Measurements from ENCODE around the gene ERAP2.
"Not testable (repeated sequence)": the region's sequence is repeated elsewhere in the genome, so short reads cannot be mapped to it uniquely, and the experiment has no call there.

ERAP2 gene

GRCh38 chr5:96926276-96926675, 50.0 kb downstream of the ERAP2 start:
- TF ChIP-seq, protein P1, sequence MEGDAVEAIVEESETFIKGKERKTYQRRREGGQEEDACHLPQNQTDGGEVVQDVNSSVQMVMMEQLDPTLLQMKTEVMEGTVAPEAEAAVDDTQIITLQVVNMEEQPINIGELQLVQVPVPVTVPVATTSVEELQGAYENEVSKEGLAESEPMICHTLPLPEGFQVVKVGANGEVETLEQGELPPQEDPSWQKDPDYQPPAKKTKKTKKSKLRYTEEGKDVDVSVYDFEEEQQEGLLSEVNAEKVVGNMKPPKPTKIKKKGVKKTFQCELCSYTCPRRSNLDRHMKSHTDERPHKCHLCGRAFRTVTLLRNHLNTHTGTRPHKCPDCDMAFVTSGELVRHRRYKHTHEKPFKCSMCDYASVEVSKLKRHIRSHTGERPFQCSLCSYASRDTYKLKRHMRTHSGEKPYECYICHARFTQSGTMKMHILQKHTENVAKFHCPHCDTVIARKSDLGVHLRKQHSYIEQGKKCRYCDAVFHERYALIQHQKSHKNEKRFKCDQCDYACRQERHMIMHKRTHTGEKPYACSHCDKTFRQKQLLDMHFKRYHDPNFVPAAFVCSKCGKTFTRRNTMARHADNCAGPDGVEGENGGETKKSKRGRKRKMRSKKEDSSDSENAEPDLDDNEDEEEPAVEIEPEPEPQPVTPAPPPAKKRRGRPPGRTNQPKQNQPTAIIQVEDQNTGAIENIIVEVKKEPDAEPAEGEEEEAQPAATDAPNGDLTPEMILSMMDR (IDR thresholded peaks at IDR 0.05; ENCODE audit: borderline replicate concordance, insufficient read depth, low read depth, low read length) = no peak
- H3K4me3 ChIP-seq (ENCODE audit: low read depth, low read length) = no peak overlapping the region

- H3K4me3 ChIP-seq (ENCODE audit: low read depth, low read length) = no peak overlapping the region
- TF ChIP-seq, protein P1 (IDR thresholded peaks at IDR 0.05; ENCODE audit: borderline replicate concordance, insufficient read depth, low read depth, low read length) = no peak
Measured at GRCh38 chr5:96927008-96927407, 50.7 kb downstream of the ERAP2 start.

DNA sequence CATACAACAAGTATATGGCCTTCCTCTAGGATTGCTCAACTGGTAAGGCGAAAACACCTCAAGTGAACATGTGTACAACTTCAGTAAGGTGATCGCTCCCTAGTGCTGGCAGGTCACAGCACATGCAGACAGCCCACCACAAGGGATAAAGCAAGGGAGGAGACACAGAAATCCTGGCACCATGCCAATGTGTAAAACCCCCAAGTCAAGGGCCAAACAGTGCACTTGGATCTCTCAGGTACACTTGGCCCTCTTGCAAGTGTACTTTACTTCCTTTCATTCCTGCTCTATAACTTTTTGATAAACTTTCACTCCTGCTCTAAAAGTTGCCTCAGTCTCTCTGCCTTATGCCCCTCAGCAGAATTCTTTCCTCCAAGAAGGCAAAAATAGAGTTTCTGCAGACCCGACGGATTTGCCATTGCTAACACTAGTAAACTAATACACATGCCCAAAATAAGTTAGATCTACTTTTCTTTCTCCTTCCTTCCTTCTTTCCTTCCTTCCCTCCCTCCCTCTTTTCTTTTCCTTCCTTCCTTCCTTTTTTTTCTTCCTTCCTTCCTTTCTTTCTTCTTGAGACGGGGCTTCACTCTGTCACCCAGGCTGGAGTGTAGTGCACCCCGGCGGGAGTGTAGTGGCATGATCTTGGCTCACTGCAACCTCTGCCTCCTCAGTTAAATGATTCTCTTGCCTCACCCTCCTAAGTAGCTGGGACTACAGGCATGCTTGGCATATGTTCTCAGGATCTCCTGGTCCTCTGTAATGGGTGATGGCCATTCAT, 52.8 kb downstream of the ERAP2 start:
- no peak overlapping the region for H3K4me3 ChIP-seq (ENCODE audit: low read depth, low read length)
- TF ChIP-seq, protein P1 (IDR thresholded peaks at IDR 0.05; ENCODE audit: borderline replicate concordance, insufficient read depth, low read depth, low read length) = no peak

DNA sequence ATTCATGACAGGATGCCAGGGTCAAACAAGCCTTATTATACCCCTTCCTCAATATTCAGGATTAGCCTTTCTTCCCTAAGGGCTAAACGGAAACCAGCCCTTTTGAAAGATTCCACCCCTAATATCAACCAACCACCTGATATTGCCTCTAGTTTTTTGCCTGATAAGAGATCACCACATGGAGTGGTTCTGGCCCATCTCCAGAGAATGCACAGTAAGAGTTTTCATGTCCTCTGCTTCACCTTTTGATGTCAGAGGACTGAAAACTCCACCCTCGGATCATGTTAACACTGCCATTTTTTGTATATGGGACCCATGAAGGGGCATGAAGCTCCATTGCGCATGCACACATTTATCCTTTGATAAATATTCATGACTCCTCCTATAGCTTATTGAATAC, 53.8 kb downstream of the ERAP2 start:
- TF ChIP-seq, protein P1 (IDR thresholded peaks at IDR 0.05; ENCODE audit: borderline replicate concordance, insufficient read depth, low read depth, low read length) = no peak
- no peak overlapping the region for H3K4me3 ChIP-seq (ENCODE audit: low read depth, low read length)

DNA sequence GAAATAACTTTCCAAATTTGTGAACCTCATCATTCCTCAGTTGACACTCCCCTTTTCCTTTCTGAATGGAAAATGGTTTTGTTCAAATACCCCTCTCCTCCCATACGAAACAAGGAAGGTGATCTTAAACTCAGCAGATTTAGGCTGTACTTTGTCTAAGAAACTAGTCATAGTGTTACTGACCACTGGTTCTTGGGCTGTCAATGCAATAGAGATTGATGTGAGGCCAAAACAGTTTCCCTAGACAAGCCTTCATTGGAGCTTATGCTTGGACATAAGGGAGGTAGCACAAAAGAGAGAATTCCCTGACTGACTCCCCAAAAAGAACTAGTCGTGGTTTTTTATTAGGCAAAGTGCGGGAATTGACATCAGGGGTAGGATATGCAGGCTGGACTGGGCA, 54.3 kb downstream of the ERAP2 start:
- H3K4me3 ChIP-seq (ENCODE audit: low read depth, low read length) = no peak overlapping the region
- TF ChIP-seq, protein P1 (IDR thresholded peaks at IDR 0.05; ENCODE audit: borderline replicate concordance, insufficient read depth, low read depth, low read length) = no peak

GRCh38 chr5:96931037-96931436, 54.7 kb downstream of the ERAP2 start:
- not testable (repeated sequence) for H3K4me3 ChIP-seq (ENCODE audit: low read depth, low read length)

GRCh38 chr5:96931605-96932004, 55.3 kb downstream of the ERAP2 start:
- TF ChIP-seq, protein P1 (IDR thresholded peaks at IDR 0.05; ENCODE audit: borderline replicate concordance, insufficient read depth, low read depth, low read length) = no peak
- H3K4me3 ChIP-seq (ENCODE audit: low read depth, low read length) = peak overlapping the region; percentile 37

Measured in GM12875 (cell line).